ENCODE measurements around the gene RPS28.

- TF ChIP-seq, protein P1, sequence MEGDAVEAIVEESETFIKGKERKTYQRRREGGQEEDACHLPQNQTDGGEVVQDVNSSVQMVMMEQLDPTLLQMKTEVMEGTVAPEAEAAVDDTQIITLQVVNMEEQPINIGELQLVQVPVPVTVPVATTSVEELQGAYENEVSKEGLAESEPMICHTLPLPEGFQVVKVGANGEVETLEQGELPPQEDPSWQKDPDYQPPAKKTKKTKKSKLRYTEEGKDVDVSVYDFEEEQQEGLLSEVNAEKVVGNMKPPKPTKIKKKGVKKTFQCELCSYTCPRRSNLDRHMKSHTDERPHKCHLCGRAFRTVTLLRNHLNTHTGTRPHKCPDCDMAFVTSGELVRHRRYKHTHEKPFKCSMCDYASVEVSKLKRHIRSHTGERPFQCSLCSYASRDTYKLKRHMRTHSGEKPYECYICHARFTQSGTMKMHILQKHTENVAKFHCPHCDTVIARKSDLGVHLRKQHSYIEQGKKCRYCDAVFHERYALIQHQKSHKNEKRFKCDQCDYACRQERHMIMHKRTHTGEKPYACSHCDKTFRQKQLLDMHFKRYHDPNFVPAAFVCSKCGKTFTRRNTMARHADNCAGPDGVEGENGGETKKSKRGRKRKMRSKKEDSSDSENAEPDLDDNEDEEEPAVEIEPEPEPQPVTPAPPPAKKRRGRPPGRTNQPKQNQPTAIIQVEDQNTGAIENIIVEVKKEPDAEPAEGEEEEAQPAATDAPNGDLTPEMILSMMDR (IDR thresholded peaks at IDR 0.05), result no peak
- TF ChIP-seq POLR2A (IDR thresholded peaks at IDR 0.05), result no peak
These were observed 40.9 kb downstream of the RPS28 start for GRCh38 chr19:8361921-8362793.
